ENCODE measurements around the gene ANO2.

The ANO2 gene

DNA sequence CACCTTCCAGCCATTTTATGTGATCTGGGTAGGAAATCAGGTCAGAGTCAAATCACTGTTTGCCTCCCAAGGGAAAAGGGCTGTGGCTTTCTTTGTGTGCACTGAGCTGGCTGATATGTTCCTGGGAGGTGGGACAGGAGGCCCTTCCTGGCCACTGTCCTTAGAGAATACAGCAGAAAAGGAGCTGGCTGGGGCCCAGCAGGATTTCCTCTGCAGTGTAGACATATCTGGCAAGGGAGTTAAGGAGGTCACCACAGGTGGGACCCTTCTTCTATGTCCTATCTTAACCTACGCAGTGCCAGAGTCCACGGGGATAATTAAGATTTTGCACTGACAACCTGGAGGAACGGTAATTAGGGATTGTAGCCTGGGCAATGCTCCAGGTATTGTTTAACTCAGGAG, 367.8 kb downstream of the ANO2 start:
- no peak overlapping the region for H3K9ac ChIP-seq (ENCODE audit: low read depth, low read length)
- H3K27ac ChIP-seq (ENCODE audit: low read depth, low read length), result no peak overlapping the region
- no peak overlapping the region for H3K4me3 ChIP-seq (ENCODE audit: low read length)
- peaks cover 10% of the 10 kb centered on the region for H3K4me1 ChIP-seq (ENCODE audit: insufficient read depth, low read length)
- H3K27me3 ChIP-seq (ENCODE audit: insufficient read depth, low read length), result no peaks in the 10 kb centered on the region
- H3K9me3 ChIP-seq (ENCODE audit: insufficient read depth, low read depth, low read length), result no peaks in the 10 kb centered on the region
- 93% methylated on average over 3 of the region's 3 CpGs for WGBS
- H3K36me3 ChIP-seq (ENCODE audit: insufficient read depth, low read length), result no peaks in the 10 kb centered on the region

DNA sequence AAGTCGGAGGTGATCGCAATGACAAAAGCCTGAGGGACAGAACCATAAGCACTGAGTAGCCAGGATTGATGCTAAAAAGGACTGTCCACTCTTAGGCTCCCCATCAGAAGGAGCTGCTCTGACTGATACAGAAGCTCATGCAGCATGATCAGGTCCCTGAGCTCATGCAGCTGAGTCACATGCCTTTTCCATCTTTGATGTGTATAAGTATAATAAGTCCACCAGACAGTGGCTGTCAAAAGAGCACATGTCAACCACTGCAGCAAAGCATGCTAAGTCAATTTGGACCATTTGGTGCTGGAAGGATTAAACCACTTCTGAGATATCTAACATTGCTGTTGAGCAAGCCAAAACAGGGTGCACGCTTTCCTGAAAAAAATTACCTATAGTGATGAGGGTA, 369.1 kb downstream of the ANO2 start:
- no peaks in the 10 kb centered on the region for H3K36me3 ChIP-seq (ENCODE audit: insufficient read depth, low read length)
- H3K9ac ChIP-seq (ENCODE audit: low read depth, low read length), result no peak overlapping the region
- peaks cover 5% of the 10 kb centered on the region; the same call in 1 of the 2 replicates for H3K4me1 ChIP-seq (ENCODE audit: insufficient read depth, low read length)
- no peaks in the 10 kb centered on the region for H3K27me3 ChIP-seq (ENCODE audit: insufficient read depth, low read length)
- no peak overlapping the region for H3K27ac ChIP-seq (ENCODE audit: low read depth, low read length)
- no peak overlapping the region for H3K4me3 ChIP-seq (ENCODE audit: low read length)
- H3K9me3 ChIP-seq (ENCODE audit: insufficient read depth, low read depth, low read length), result no peaks in the 10 kb centered on the region
- 88% methylated on average over 3 of the region's 3 CpGs for WGBS

DNA sequence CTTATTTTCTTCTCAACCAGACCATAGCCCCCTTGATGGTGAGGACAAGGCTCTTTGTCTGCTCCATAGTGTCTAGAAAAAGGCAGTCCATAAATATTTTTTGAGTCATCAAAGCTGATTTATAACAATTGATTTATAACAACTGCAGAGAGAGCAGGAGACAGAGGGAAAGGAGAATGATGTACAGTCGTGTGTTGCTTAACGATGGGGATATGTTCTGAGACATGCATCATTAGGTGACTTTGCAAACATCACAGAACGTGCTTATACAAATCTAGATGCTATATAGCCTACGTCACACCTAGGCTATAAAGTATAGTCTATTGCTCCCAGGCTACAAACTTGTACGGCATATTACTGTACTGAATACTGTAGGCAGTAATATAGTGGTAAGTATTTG, 369.8 kb downstream of the ANO2 start:
- no peaks in the 10 kb centered on the region for H3K36me3 ChIP-seq (ENCODE audit: insufficient read depth, low read length)
- H3K4me1 ChIP-seq (ENCODE audit: insufficient read depth, low read length), result peaks cover 5% of the 10 kb centered on the region; the same call in 1 of the 2 replicates
- H3K27ac ChIP-seq (ENCODE audit: low read depth, low read length), result no peak overlapping the region
- no peak overlapping the region for H3K4me3 ChIP-seq (ENCODE audit: low read length)
- no peaks in the 10 kb centered on the region for H3K27me3 ChIP-seq (ENCODE audit: insufficient read depth, low read length)
- H3K9me3 ChIP-seq (ENCODE audit: insufficient read depth, low read depth, low read length), result no peaks in the 10 kb centered on the region
- WGBS, result 94% methylated on average over 5 of the region's 5 CpGs
- no peak overlapping the region for H3K9ac ChIP-seq (ENCODE audit: low read depth, low read length)

DNA sequence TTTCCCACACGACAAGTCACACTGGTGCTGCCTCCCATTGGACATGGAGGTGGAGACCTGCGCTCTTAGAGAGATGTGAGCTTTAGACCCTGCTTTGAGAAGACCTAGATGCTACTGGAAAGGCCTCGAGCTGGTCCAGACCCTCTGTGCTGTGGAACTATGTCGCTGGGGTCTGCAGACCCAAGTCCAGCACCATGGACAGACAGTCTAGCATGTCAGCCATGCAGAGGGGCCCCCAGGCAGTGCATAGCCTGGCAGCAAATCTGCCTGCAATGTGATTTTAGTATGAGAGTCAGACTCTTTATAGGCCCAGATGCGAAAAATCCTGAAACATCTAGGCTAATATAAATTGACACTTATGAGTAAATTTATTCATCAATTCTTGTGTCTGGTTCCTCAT, 371.7 kb downstream of the ANO2 start:
- no peaks in the 10 kb centered on the region for H3K9me3 ChIP-seq (ENCODE audit: insufficient read depth, low read depth, low read length)
- WGBS, result 92% methylated on average over 4 of the region's 5 CpGs
- no peak overlapping the region for H3K9ac ChIP-seq (ENCODE audit: low read depth, low read length)

DNA sequence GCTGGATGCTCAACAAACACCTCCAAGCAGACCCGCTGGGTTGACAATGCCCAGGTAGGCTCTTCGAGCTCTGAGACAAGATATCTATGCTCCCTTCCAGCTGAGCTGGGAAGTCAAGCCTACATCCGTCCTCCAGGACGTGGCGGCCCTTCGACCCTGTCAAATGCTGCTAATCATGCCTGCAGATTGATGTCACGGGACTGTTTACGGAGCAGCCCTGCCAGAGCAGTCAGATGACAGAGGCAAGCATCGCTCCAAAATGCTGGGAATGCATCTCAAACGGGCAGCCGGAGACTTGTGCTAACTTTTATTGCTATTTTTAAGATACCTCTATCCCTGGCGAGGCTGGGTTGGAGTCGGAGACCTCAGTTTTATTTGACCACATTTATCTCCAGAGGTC, 373.9 kb downstream of the ANO2 start:
- 89% methylated on average over 13 of the region's 13 CpGs for WGBS
- Histone ChIP-seq H3K4me3 (ENCODE audit: low read length) (no peak overlapping the region), H3K27ac (ENCODE audit: low read depth, low read length) (no peak overlapping the region), H3K36me3 (ENCODE audit: insufficient read depth, low read length) (no peaks in the 10 kb centered on the region), H3K9me3 (ENCODE audit: insufficient read depth, low read depth, low read length) (no peaks in the 10 kb centered on the region), H3K27me3 (ENCODE audit: insufficient read depth, low read length) (no peaks in the 10 kb centered on the region), H3K9ac (ENCODE audit: low read depth, low read length) (no peak overlapping the region), H3K4me1 (ENCODE audit: insufficient read depth, low read length) (no peaks in the 10 kb centered on the region)

More for the DNA sequence above, 371.7 kb downstream of the ANO2 start:
- Histone ChIP-seq H3K36me3 (ENCODE audit: insufficient read depth, low read length) (no peaks in the 10 kb centered on the region), H3K4me3 (ENCODE audit: low read length) (no peak overlapping the region), H3K4me1 (ENCODE audit: insufficient read depth, low read length) (peaks cover 5% of the 10 kb centered on the region; the same call in 1 of the 2 replicates), H3K27me3 (ENCODE audit: insufficient read depth, low read length) (no peaks in the 10 kb centered on the region), H3K27ac (ENCODE audit: low read depth, low read length) (no peak overlapping the region)

DNA sequence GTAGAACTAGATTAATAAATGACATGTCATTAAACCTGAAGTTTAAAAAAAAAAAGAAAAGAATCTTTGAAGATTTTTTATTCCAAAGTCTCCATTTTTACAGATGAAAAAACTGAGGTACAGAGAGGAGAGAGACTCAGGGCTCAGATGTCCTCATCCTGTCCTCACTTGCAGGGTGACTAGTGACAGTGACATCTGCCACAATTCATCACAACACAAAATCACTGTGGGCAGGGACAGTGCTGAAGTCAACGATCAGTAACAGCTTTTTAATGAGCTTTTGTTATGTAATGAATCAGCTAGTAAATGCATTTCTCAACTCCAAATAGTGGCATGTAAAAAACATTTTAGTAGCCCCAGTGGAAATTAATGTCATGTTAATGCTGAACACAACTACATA, 374.6 kb downstream of the ANO2 start:
- WGBS, result 43% methylated on average over 1 of the region's 1 CpG
- no peaks in the 10 kb centered on the region for H3K9me3 ChIP-seq (ENCODE audit: insufficient read depth, low read depth, low read length)
- H3K4me3 ChIP-seq (ENCODE audit: low read length), result no peak overlapping the region
- H3K27me3 ChIP-seq (ENCODE audit: insufficient read depth, low read length), result no peaks in the 10 kb centered on the region
- H3K36me3 ChIP-seq (ENCODE audit: insufficient read depth, low read length), result no peaks in the 10 kb centered on the region
- H3K9ac ChIP-seq (ENCODE audit: low read depth, low read length), result no peak overlapping the region
- no peak overlapping the region for H3K27ac ChIP-seq (ENCODE audit: low read depth, low read length)
- no peaks in the 10 kb centered on the region for H3K4me1 ChIP-seq (ENCODE audit: insufficient read depth, low read length)

DNA sequence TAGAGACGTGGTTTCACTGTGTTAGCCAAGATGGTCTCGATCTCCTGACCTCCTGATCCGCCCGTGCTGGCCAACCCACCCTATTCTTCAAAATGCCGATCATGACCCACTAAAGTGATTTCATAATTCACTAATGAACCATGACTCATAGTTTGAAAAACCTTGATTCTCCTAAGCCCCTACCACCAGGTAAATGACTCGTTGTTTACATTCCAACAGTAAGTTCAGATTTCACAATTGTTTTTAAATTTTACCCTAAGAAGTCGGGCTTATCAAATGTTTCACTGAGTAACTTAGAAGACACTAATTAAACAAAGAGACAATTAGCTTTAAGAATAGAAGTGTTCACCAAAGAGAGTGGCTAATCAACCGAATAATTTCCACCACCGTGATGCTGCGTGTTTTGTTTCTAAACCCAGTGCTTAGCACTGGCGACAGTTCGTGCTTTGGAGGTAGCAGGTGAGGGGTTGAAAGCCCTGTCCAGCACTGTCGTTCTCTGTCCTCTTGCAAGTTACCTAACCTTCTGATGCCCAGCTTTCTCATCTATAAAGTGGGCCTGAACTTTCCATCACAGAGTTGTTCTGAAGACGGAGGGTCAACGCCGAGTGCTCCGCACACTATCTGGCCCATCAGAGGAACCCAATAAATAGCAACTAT, 376.6 kb downstream of the ANO2 start:
- H3K27me3 ChIP-seq (ENCODE audit: insufficient read depth, low read length), result no peaks in the 10 kb centered on the region
- no peaks in the 10 kb centered on the region for H3K9me3 ChIP-seq (ENCODE audit: insufficient read depth, low read depth, low read length)
- no peak overlapping the region for H3K9ac ChIP-seq (ENCODE audit: low read depth, low read length)
- WGBS, result 89% methylated on average over 17 of the region's 17 CpGs
- H3K4me3 ChIP-seq (ENCODE audit: low read length), result no peak overlapping the region
- no peak overlapping the region for H3K27ac ChIP-seq (ENCODE audit: low read depth, low read length)
- no peaks in the 10 kb centered on the region for H3K4me1 ChIP-seq (ENCODE audit: insufficient read depth, low read length)
- H3K36me3 ChIP-seq (ENCODE audit: insufficient read depth, low read length), result no peaks in the 10 kb centered on the region

DNA sequence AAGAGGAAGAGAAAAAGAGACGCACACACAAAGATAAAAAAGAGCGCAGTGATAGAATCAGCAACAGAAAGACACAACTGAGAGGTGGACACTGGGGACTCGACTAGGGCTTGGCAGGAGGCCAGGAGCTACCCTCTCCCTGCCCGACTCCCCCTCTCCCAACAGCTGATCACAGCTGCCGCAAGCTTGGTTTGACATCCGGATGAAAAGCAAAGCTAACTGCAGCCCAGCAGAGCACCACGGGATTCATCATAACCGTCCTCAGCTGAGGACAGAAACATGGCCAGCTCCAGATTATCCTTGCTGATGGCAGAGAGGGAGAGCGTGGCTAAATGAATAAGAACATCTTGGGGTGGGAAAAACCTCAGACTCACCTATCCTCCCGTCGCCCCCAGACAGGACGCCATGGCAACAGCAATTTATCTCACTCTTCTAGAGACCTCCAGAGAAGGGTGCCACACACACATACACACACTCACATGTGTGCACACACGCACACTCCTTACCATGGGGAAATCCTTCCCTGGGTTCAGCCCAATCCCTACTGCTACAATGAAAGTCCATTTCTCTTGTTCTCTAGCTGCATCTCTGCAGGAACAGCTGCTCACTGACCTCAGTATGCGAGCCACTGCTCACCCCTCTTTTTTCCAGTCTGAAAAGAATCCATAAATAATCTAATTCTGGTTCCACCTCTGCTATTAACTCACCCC, 377.9 kb downstream of the ANO2 start:
- Histone ChIP-seq H3K27me3 (ENCODE audit: insufficient read depth, low read length) (no peaks in the 10 kb centered on the region), H3K9ac (ENCODE audit: low read depth, low read length) (no peak overlapping the region), H3K4me1 (ENCODE audit: insufficient read depth, low read length) (no peaks in the 10 kb centered on the region), H3K9me3 (ENCODE audit: insufficient read depth, low read depth, low read length) (no peaks in the 10 kb centered on the region), H3K4me3 (ENCODE audit: low read length) (no peak overlapping the region), H3K27ac (ENCODE audit: low read depth, low read length) (no peak overlapping the region), H3K36me3 (ENCODE audit: insufficient read depth, low read length) (no peaks in the 10 kb centered on the region)
- WGBS, result 91% methylated on average over 14 of the region's 14 CpGs

DNA sequence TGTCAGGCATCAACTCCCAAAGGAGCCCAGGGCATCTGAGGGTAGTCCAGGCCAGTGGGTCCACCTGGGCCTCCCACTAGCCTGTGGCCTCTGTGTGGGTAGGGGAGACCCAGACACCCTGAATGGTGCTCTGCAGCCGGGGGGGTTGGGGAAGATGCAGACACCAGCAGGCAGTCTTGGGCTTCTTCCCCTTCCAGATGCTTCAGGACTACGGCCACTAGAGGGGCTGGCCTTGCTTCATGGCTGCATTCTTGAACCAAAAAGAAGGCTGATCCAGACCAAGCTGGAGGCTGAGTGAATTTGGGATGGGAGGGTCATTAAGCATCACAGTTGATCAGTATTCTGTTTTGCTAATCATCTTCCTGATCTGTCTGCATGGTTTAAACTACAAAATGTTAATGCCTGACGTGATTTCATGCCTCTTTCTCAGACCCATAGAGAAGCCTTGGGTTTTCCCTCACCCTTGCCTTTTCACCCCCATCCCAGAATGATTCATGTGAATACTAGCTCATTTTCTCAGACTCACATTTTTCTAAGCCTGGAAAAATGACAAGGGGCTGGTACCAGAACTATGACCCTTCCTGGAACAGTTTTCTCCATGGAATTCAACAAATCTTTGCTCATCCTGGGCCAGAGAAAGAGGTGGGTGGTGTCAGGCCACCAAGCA, 379.0 kb downstream of the ANO2 start:
- Histone ChIP-seq H3K4me3 (ENCODE audit: low read length) (no peak overlapping the region), H3K36me3 (ENCODE audit: insufficient read depth, low read length) (no peaks in the 10 kb centered on the region), H3K27ac (ENCODE audit: low read depth, low read length) (no peak overlapping the region), H3K27me3 (ENCODE audit: insufficient read depth, low read length) (no peaks in the 10 kb centered on the region), H3K9ac (ENCODE audit: low read depth, low read length) (no peak overlapping the region), H3K4me1 (ENCODE audit: insufficient read depth, low read length) (no peaks in the 10 kb centered on the region), H3K9me3 (ENCODE audit: insufficient read depth, low read depth, low read length) (no peaks in the 10 kb centered on the region)
- WGBS, result 85% methylated on average over 3 of the region's 3 CpGs

DNA sequence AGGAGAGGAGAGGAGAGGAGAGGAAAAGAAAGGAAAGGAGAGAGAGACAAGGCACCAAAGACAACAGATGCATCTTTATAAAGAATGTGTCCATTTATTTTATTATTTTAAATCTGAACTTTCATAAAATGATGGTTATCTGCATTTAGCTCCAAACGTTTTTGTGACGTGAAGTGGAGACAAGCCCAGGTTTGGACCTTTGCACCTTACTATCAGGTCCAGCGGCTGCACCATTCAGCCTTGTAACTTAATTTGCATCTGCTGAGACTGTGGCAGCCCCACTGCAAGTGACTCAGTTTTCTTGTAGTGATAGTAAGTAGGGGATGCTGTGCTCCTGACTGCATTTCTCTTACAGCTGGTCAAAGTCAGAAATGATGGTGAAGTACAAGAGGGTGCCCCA, 382.5 kb downstream of the ANO2 start:
- Histone ChIP-seq H3K27me3 (ENCODE audit: insufficient read depth, low read length) (no peaks in the 10 kb centered on the region), H3K4me1 (ENCODE audit: insufficient read depth, low read length) (peaks cover 13% of the 10 kb centered on the region), H3K9me3 (ENCODE audit: insufficient read depth, low read depth, low read length) (no peaks in the 10 kb centered on the region), H3K27ac (ENCODE audit: low read depth, low read length) (no peak overlapping the region), H3K4me3 (ENCODE audit: low read length) (no peak overlapping the region), H3K9ac (ENCODE audit: low read depth, low read length) (no peak overlapping the region), H3K36me3 (ENCODE audit: insufficient read depth, low read length) (no peaks in the 10 kb centered on the region)
- 93% methylated on average over 3 of the region's 3 CpGs for WGBS

DNA sequence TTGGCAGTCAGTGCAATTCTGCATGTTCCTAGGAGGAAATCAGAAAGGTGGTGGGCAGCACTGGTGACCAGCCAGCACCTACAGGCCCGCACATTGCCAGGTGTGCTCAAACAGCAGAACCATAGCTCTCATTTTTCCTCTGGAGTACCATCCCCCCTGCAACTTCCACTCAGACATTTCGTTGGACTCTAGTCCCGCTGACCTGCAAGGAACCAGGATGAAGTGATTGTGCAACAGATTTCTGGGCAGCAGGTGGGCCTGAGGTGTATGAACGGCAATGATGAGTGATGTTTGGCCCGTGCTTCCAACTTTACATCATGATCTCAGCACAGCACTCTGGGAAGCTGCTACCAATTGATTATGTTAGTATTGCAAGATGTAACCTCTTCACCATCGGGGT, 383.2 kb downstream of the ANO2 start:
- WGBS, result 92% methylated on average over 4 of the region's 6 CpGs
- H3K36me3 ChIP-seq (ENCODE audit: insufficient read depth, low read length), result no peaks in the 10 kb centered on the region
- peaks cover 14% of the 10 kb centered on the region for H3K4me1 ChIP-seq (ENCODE audit: insufficient read depth, low read length)

More for the DNA sequence above, 383.2 kb downstream of the ANO2 start:
- H3K27me3 ChIP-seq (ENCODE audit: insufficient read depth, low read length), result no peaks in the 10 kb centered on the region
- no peaks in the 10 kb centered on the region for H3K9me3 ChIP-seq (ENCODE audit: insufficient read depth, low read depth, low read length)
- no peak overlapping the region for H3K4me3 ChIP-seq (ENCODE audit: low read length)
- H3K27ac ChIP-seq (ENCODE audit: low read depth, low read length), result no peak overlapping the region
- no peak overlapping the region for H3K9ac ChIP-seq (ENCODE audit: low read depth, low read length)

All from HUES64 (cell line).